RWPE2 (cell line): ENCODE data around the gene DHX16.

Source experiments
- ATAC-seq: fragments of 200-7000 bp; cut with Tn5 transposase; 3 replicates; pipeline ENCODE4 v1.9.1; 2021; ENCODE audit warnings: low read depth
- DNase-seq: peaks from one replicate; pipeline ENCODE4 v3.0.0-alpha.2; 2020; ENCODE audit warnings: low spot score
- H3K27ac ChIP-seq: fragments of 450-650 bp; 2 replicates; pipeline ENCODE4 v1.5.1; 2017; ENCODE audit warnings: mild to moderate bottlenecking; ENCODE audit not compliant: poor library complexity, severe bottlenecking
- H3K27me3 ChIP-seq: fragments of 250-450 bp; sonication (Bioruptor Pico); 2 replicates; pipeline ENCODE4 v1.5.1; 2021; ENCODE audit warnings: mild to moderate bottlenecking, moderate library complexity; ENCODE audit not compliant: insufficient read depth, poor library complexity, severe bottlenecking
- H3K36me3 ChIP-seq: fragments of 250-450 bp; sonication (Bioruptor Pico); 2 replicates; pipeline ENCODE4 v1.5.1; 2020; ENCODE audit warnings: low read depth, mild to moderate bottlenecking, moderate library complexity
- H3K4me1 ChIP-seq: fragments of 250-450 bp; sonication (Bioruptor Pico); 2 replicates; pipeline ENCODE4 v1.5.1; 2021; ENCODE audit warnings: mild to moderate bottlenecking, moderate library complexity; ENCODE audit not compliant: insufficient read depth, poor library complexity, severe bottlenecking
- H3K4me3 ChIP-seq: fragments of 250-450 bp; sonication (Bioruptor Pico); 2 replicates; pipeline ENCODE4 v1.5.1; 2021; ENCODE audit warnings: mild to moderate bottlenecking, moderate library complexity; ENCODE audit not compliant: severe bottlenecking
- H3K9me3 ChIP-seq: fragments of 250-450 bp; sonication (Bioruptor Pico); 2 replicates; pipeline ENCODE4 v1.5.1; 2021; ENCODE audit warnings: mild to moderate bottlenecking, moderate library complexity; ENCODE audit not compliant: severe bottlenecking
- TF ChIP-seq, protein P1 (sequence below): fragments of 450-650 bp; IDR thresholded peaks from one replicate; pipeline ENCODE4 v1.5.1; 2017; ENCODE audit warnings: mild to moderate bottlenecking, moderate library complexity; ENCODE audit not compliant: poor library complexity, severe bottlenecking

DHX16 gene

DNA sequence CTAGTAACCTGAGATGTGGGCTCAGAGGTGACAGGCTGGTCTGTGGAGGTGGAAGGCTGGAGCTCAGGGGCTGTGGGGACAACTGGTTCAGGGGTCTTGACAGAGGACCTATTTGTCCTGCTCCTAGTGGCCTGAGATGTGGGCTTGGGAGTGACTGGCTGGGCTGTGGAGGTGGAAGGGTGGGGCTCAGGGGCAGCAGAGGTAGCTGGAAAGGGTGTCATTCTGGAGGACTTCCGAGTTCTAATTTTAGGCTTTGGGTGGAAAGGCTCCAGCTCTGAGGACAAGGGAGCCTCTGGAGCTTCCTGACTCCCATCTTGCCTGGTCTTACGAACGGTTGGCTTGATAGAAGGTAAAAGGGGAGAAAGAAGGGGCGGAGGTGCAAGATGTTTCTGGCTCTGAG lies 32.8 kb upstream of the DHX16 start:
- H3K4me3 ChIP-seq = no peak overlapping the region
- H3K36me3 ChIP-seq = peaks cover 58% of the 10 kb centered on the region
- TF ChIP-seq, protein P1, sequence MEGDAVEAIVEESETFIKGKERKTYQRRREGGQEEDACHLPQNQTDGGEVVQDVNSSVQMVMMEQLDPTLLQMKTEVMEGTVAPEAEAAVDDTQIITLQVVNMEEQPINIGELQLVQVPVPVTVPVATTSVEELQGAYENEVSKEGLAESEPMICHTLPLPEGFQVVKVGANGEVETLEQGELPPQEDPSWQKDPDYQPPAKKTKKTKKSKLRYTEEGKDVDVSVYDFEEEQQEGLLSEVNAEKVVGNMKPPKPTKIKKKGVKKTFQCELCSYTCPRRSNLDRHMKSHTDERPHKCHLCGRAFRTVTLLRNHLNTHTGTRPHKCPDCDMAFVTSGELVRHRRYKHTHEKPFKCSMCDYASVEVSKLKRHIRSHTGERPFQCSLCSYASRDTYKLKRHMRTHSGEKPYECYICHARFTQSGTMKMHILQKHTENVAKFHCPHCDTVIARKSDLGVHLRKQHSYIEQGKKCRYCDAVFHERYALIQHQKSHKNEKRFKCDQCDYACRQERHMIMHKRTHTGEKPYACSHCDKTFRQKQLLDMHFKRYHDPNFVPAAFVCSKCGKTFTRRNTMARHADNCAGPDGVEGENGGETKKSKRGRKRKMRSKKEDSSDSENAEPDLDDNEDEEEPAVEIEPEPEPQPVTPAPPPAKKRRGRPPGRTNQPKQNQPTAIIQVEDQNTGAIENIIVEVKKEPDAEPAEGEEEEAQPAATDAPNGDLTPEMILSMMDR = no peak
- ATAC-seq (no peak), DNase-seq (no peak)
- no peaks in the 10 kb centered on the region for H3K9me3 ChIP-seq
- no peaks in the 10 kb centered on the region for H3K27me3 ChIP-seq
- no peaks in the 10 kb centered on the region for H3K4me1 ChIP-seq
- H3K27ac ChIP-seq = no peak overlapping the region

DNA sequence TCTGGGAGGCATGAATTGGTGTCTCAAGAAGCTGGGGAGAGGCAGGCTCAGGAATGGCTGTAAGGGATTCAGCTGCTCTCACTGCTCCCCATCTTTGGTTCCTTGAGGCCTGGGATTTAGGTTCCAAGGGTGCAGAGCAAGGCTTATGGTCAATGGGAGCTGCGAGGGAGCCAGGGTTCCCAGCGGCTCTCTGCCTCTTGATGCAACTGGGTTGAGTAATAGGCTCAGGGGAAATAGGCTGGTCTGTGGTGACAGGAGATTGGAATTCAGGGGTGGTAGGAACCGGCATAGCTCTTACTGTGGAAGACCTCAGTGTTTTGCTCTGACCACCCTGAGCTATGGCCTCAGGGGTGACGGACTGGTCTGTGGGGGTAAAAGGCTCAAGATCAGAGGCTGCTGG lies 31.0 kb upstream of the DHX16 start:
- H3K4me3 ChIP-seq = no peak overlapping the region
- DNase-seq (no peak), ATAC-seq (no peak)
- no peak overlapping the region for H3K27ac ChIP-seq
- H3K4me1 ChIP-seq = no peaks in the 10 kb centered on the region
- TF ChIP-seq, protein P1 = no peak
- H3K36me3 ChIP-seq = peaks cover 51% of the 10 kb centered on the region
- no peaks in the 10 kb centered on the region for H3K27me3 ChIP-seq
- no peaks in the 10 kb centered on the region for H3K9me3 ChIP-seq

DNA sequence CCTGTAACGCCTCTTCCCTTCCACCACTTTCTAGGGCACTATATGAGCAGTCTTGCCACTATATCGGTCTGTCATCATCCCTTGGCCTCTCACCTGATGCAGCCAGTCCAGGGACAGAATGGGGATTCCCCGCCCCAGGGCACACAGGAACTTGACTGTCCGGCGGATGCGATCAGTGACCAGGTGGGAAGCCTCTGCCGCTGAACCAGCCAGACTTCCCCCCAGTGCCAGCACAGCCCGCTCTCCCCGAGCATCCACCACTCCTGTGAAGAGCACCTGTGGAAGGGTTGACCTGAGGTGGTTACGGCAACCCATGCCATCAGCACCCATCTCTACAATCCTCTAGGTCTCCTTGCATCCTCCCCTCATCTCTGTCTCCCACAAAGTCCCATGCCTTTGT lies 30.2 kb upstream of the DHX16 start:
- peaks cover 46% of the 10 kb centered on the region for H3K36me3 ChIP-seq
- DNase-seq (no peak), ATAC-seq (no peak)
- H3K27me3 ChIP-seq = no peaks in the 10 kb centered on the region
- TF ChIP-seq, protein P1 = no peak
- H3K9me3 ChIP-seq = no peaks in the 10 kb centered on the region
- no peak overlapping the region for H3K4me3 ChIP-seq
- no peaks in the 10 kb centered on the region for H3K4me1 ChIP-seq
- no peak overlapping the region for H3K27ac ChIP-seq

DNA sequence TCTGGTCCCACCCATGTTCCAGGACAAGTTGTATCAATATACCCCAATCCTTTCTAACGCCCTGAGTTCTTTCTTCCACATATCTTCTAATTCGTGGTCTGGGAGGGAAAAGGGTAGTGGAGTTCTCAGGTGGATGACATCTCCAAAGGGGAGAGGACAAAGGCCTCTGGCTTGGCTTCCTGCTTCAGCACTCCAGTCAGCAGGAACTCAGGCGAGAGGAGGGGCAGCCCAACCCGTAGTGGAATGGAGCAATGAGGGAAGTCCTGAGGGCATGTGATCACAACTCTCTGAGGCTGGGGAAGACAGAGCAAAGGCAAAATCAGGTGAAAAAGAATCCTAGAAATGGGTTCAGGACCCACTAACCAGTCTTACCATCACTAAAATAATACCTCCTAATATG lies 27.5 kb upstream of the DHX16 start:
- no peaks in the 10 kb centered on the region for H3K27me3 ChIP-seq
- TF ChIP-seq, protein P1 = no peak
- no peak overlapping the region for H3K27ac ChIP-seq
- H3K36me3 ChIP-seq = peaks cover 34% of the 10 kb centered on the region
- H3K9me3 ChIP-seq = no peaks in the 10 kb centered on the region
- no peak overlapping the region for H3K4me3 ChIP-seq
- peaks cover 5% of the 10 kb centered on the region for H3K4me1 ChIP-seq
- ATAC-seq (peak; percentile 63), DNase-seq (no peak)

DNA sequence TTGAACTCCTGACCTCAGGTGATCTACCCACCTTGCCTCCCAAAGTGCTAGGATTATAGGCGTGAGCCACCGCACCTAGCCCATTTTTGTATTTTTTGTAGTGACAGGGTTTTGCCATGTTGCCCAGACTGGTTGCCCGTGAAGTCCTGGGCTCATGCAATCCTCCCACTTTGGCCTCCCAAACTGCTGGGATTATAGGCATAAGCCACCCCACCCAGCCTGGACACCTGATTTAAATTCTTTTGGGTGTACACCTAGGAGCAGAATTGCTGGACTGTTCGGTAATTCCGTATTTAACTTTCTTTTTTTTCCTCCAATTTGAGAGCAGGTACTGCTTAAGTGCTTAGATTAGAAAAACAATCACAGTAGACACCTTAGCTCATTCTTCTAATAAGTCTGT lies 23.6 kb upstream of the DHX16 start:
- no peak for DNase-seq
- TF ChIP-seq, protein P1 = no peak

More for the DNA sequence above, 23.6 kb upstream of the DHX16 start:
- Histone ChIP-seq H3K36me3 (peaks cover 14% of the 10 kb centered on the region), H3K9me3 (no peaks in the 10 kb centered on the region), H3K27ac (peak overlapping the region; percentile 66), H3K4me3 (no peak overlapping the region), H3K27me3 (no peaks in the 10 kb centered on the region), H3K4me1 (peaks cover 15% of the 10 kb centered on the region)
- ATAC-seq = no peak
